Raji (cell line): Measurements from ENCODE around the gene STIM1.

Source experiments
- POLR2A ChIP-seq: IDR thresholded peaks from 2 replicates; pipeline ENCODE4 v1.6.1; 2011; ENCODE audit warnings: low read depth, low read length, control low read depth; ENCODE audit not compliant: insufficient read depth

STIM1 gene

GRCh38 chr11:3905080-3905953 is 49.9 kb downstream of the STIM1 start:
- TF ChIP-seq POLR2A: no peak

GRCh38 chr11:3906166-3906565 is 50.7 kb downstream of the STIM1 start:
- no peak for TF ChIP-seq POLR2A

- no peak for TF ChIP-seq POLR2A
These were observed 52.1 kb downstream of the STIM1 start for GRCh38 chr11:3907590-3907989.

GRCh38 chr11:3909901-3910300 is 54.4 kb downstream of the STIM1 start:
- no peak for TF ChIP-seq POLR2A

- no peak for TF ChIP-seq POLR2A
These were observed 56.5 kb downstream of the STIM1 start for GRCh38 chr11:3911908-3912505.

GRCh38 chr11:3913921-3914320 is 58.5 kb downstream of the STIM1 start:
- no peak for TF ChIP-seq POLR2A

- TF ChIP-seq POLR2A: no peak
These were observed 59.3 kb downstream of the STIM1 start for GRCh38 chr11:3914805-3915204.

- TF ChIP-seq POLR2A: no peak
These were observed 61.5 kb downstream of the STIM1 start for GRCh38 chr11:3916962-3917361.

GRCh38 chr11:3920148-3920852 is 64.8 kb downstream of the STIM1 start:
- TF ChIP-seq POLR2A: no peak

- TF ChIP-seq POLR2A: no peak
These were observed 66.6 kb downstream of the STIM1 start for GRCh38 chr11:3922056-3922455.

GRCh38 chr11:3925513-3925912 is 70.0 kb downstream of the STIM1 start:
- no peak for TF ChIP-seq POLR2A

GRCh38 chr11:3926458-3927095 is 71.1 kb downstream of the STIM1 start:
- TF ChIP-seq POLR2A: no peak

- no peak for TF ChIP-seq POLR2A
These were observed 71.8 kb downstream of the STIM1 start for GRCh38 chr11:3927129-3927796.

- no peak for TF ChIP-seq POLR2A
These were observed 73.8 kb downstream of the STIM1 start for GRCh38 chr11:3929232-3929631.

- no peak for TF ChIP-seq POLR2A
These were observed 74.2 kb downstream of the STIM1 start for GRCh38 chr11:3929649-3930048.
